Smooth muscle cell of the pulmonary artery (primary cell): ENCODE measurements around the gene PTGS1. TPM values are rescaled to one million over a fixed set of nuclear protein-coding genes. Genes with fewer than 3 reads are reported as not detected.

Experiments
- total RNA-seq: library from RNA; depleted of rRNA; stranded (reverse); fragments of >200 nt; gene quantifications from 2 replicates; pipeline ENCODE4 v1.2.3, GENCODE V29; 2014

The PTGS1 gene
- 93.5 and 257 TPM in 2 replicates for total RNA-seq

DNA sequence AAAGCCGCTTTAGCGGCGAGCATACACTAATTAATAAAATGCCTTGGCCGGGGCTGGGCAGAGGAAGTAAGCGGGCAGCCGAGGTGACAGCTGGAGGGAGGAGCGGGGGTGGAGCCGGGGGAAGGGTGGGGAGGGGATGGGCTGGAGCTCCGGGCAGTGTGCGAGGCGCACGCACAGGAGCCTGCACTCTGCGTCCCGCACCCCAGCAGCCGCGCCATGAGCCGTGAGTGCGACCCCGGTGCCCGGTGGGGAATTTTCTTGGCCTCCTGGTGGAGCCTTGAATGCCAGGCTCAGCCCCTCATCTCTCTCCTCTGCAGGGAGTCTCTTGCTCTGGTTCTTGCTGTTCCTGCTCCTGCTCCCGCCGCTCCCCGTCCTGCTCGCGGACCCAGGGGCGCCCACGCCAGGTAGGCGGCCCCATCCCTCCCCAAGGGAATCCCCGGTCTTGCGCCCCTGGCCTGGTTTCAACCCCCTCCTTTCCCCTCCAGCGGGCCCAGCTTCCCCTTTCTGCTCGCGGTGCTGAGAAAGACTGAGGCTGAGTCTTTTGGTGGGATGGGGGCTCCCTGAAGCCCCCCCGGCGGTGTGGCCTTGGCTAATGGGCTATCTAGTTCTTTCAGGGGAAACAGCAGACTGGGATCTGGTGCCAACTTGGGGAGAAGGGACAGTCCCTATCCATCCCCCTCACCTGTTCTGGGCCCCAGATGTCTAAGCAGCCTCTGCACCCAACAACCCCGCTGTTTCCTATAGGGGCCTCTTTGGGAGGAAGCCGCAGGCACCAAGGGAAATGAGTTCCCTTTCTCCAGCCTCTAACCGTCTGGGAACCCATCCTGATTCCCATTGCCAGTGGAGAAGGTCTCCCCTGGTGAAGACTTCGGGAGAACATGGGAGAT, at the start of gene PTGS1:
Gene PTGS1, plus strand, starts transcription at position 156 of the 887 bp plus-strand sequence. Its CDS starts 61 bp downstream, at position 217.

Other genes starting within 250 kb of the PTGS1 start
- gene NDUFA8, start 211.2 kb upstream of the PTGS1 start, total RNA-seq: 27.7 and 37.6 TPM in 2 replicates
- gene MORN5, start 211.1 kb upstream of the PTGS1 start, total RNA-seq: not detected in 2 replicates
- not detected in 2 replicates for gene LHX6, start 142.1 kb upstream of the PTGS1 start, total RNA-seq
- gene RBM18, start 106.2 kb upstream of the PTGS1 start, total RNA-seq: 9.9 and 12.6 TPM in 2 replicates
- 23.6 and 29.2 TPM in 2 replicates for gene MRRF, start 106.1 kb upstream of the PTGS1 start, total RNA-seq
- not detected in 2 replicates for gene OR1J1, start 106.9 kb downstream of the PTGS1 start, total RNA-seq
- gene OR1J2, start 139.8 kb downstream of the PTGS1 start, total RNA-seq: 0.50 TPM in 1 of 2 replicates, not detected in the other
- 0.13 TPM in 1 of 2 replicates, not detected in the other for gene OR1J4, start 148.1 kb downstream of the PTGS1 start, total RNA-seq
- gene OR1N1, start 156.3 kb downstream of the PTGS1 start, total RNA-seq: not detected in 2 replicates
- 0.30 TPM in 1 of 2 replicates, not detected in the other for gene OR1N2, start 182.1 kb downstream of the PTGS1 start, total RNA-seq
- gene OR1L8, start 212.4 kb downstream of the PTGS1 start, total RNA-seq: not detected in 2 replicates
- 0.59 TPM in 1 of 2 replicates, not detected in the other for gene OR1Q1, start 243.7 kb downstream of the PTGS1 start, total RNA-seq